NCI-H69 (cell line): ENCODE measurements around the gene ZNRD2.
"Not testable (repeated sequence)": the region's sequence is repeated elsewhere in the genome, so short reads cannot be mapped to it uniquely, and the experiment has no call there.

Source experiments
- DNase-seq: peaks from one replicate; lab custom pipeline; 2025; lab: John Stamatoyannopoulos, UW

The ZNRD2 gene, protein sequence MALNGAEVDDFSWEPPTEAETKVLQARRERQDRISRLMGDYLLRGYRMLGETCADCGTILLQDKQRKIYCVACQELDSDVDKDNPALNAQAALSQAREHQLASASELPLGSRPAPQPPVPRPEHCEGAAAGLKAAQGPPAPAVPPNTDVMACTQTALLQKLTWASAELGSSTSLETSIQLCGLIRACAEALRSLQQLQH

DNA sequence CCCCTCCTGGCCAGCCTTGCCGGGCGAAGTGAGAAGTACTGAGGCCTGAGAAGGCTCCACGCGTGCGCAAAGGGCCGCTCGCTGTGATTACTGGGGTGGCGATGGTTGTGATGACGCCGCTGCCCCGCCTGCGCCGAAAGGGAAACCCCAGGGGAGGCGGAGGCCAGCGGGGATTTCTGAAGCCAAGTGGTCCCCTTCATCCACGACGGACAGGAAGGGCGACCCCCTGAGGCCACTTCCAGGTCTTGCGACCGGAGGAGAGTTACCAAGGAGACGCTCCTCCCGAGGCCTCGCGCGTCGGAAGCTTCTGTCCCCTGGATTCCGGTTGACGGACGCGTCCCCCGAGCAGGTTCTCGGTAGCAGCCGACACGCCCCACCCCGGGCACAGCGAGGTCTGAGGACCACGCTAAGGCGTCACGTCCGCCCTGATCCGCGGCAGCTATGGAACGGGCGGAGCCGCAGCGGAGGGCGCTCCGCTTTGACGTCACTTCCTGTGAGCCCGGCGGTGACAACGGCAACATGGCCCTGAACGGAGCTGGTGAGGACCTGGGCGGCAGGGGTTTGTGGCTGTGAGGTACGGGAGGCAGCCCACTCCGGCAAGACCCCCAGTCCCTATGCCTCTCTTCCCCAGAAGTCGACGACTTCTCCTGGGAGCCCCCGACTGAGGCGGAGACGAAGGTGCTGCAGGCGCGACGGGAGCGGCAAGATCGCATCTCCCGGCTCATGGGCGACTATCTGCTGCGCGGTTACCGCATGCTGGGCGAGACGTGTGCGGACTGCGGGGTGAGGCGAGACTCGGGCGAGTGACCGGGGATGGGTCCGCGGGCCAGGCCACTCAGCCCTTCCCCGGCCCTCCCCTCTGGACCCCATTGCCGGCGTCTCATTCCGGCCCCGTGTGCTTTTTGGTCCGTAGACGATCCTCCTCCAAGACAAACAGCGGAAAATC lies at the start of gene ZNRD2:
Gene ZNRD2, plus strand, starts transcription at position 505 of the 946 bp plus-strand sequence. Its CDS starts 15 bp downstream, at position 520.
- peak; percentile 99 for DNase-seq

DNA sequence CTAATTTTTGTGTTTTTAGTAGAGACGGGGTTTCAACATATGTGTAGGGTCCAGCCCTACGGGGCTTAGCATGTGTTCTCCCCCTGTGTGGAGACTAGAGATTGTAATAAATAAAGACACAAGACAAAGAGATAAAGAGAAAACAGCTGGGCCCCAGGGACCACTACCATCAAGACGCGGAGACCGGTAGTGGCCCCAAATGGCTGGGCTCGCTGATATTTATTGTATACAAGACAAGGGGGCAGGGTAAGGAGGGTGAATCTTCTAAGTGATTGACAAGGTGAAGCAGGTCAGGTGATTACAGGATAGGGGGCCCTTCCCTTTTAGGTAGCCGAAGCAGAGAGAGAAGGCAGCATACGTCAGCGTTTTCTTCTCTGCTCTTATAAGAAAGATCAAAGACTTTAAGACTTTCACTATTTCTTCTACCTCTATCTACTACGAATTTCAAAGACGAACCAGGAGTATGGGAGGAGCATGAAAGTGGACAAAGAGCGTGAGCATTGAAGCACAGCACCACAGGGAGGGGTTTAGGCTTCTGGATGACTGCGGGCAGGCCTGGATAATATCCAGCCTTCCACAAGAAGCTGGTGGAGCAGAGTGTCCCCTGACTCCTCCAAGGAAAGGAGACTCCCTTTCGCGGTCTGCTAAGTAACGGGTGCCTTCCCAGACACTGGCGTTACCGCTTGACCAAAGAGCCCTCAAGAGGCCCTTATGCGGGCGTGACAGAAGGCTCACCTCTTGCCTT lies 48.3 kb upstream of the ZNRD2 start:
- not testable (repeated sequence) for DNase-seq

DNA sequence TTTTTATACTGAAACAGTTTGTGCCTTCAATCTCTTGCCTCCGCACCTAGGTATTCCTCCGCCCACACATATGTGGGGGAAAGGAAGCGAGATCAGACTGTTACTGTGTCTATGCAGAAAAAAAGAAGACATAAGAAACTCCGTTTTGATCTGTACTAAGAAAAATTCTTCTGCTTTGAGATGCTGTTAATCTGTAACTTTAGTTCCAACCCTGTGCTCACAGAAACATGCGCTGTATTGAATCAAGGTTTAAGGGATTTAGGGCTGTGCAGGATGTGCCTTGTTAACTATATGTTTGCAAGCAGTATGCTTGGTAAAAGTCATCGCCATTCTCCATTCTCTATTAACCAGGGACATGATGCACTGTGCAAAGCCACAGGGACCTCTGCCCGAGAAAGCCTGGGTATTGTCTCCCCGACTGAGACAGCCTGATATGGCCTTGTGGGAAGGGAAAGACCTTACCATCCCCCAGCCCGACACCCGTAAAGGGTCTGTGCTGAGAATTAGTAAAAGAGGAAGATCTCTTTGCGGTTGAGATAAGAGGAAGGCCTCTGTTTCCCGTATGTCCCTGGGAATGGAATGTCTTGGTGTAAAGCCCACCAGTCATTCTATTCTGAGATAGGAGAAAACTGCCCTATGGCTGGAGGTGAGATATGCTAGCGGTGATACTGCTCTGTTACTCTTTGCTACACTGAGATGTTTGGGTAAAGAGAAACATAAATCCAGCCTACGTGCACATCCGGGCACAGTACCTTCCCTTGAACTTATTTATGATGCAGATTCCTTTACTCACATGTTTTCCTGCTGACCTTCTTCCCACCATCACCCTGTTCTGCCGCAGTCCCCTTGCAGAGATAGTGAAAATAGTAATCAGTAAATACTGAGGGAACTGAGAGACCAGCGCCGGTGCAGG lies 47.3 kb upstream of the ZNRD2 start:
- DNase-seq: not testable (repeated sequence)

DNA sequence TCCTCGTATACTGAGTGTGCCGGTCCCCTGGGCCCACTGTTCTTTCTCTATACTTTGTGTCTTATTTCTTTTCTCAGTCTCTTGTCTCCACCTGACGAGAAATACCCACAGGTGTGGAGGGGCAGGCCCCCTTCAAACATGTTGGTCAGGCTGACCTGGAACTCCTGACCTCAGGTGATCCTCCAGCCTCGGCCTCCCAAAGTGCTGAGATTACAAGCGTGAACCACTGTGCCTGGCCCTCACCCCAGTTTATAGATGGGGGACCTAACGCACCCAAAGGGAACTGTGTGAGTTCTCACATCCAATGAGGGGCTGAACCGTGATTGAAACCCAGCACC lies 46.7 kb upstream of the ZNRD2 start:
- not testable (repeated sequence) for DNase-seq

DNA sequence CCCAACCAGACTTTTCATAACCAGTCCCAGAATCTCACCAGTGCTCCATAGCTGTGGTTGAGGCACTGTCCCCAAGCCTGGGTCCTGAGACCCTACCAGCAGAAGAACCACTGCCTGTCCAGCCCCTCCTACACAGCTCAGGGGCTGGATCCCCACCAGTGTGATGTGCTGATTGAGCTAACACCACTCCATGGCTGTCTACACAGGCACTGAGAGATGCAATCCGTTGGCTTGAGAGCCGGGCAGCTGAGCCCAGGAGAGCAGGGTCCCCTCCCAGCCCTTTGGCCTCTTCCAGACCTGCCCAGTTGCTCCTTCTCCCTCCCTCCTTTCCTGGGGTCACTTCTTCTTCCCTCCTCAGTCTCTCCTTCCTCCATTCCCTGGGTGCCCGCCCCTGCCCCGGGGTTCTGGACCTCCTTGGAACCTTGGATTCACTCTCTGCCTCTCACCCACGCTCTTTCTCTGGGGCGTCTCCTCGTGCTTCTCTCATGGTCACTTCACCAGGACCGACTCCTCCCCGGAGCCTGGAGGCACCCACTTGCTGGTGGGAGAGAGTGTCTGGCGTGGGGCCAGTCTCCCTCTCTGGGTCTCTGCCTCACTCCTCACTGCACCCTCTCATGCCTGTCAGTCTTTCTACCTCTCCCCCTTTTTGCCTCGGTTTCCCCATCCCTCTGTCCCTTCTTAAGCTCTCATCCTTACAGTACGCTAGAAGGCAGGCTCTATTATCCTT lies 46.1 kb upstream of the ZNRD2 start:
- no peak for DNase-seq

DNA sequence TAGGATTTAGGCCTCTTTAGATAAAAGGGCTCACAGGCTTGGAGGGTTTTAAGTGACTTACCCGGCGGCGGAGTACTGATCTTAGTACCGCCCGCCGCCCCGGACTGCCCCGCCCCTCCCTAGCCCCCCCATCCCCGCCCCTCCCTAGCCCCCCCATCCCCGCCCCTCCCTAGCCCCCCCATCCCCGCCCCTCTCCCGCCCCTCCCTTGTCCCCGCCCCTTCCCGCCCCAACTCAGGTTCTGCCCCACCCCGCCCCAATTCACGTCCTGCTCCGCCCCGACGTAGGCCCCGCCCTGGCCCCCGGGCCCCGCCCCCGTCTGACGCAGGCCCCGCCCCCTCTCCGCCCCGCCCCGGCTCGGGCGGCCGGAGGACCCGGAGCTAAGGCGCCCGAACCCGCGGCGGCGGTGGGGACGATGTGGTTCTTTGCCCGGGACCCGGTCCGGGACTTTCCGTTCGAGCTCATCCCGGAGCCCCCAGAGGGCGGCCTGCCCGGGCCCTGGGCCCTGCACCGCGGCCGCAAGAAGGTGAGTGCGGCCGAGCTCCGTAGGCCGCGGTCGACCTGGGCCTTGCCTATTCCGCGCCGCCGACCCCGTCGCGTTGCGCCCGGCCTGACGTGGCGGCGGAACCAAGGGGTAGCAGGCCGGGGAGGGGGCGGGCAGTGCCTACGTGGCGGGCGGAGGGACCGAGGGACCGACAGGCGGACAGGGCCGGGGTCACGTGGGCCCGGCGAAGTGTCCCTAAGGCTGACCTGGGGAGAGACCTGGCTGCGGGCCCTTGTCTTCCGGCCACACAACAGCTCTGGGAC lies 45.3 kb upstream of the ZNRD2 start, which contains the start of gene SCYL1:
Gene SCYL1, plus strand, starts transcription at position 343 of the 805 bp plus-strand sequence. Its CDS starts 71 bp downstream, at position 414.
- DNase-seq: peak; percentile 90

DNA sequence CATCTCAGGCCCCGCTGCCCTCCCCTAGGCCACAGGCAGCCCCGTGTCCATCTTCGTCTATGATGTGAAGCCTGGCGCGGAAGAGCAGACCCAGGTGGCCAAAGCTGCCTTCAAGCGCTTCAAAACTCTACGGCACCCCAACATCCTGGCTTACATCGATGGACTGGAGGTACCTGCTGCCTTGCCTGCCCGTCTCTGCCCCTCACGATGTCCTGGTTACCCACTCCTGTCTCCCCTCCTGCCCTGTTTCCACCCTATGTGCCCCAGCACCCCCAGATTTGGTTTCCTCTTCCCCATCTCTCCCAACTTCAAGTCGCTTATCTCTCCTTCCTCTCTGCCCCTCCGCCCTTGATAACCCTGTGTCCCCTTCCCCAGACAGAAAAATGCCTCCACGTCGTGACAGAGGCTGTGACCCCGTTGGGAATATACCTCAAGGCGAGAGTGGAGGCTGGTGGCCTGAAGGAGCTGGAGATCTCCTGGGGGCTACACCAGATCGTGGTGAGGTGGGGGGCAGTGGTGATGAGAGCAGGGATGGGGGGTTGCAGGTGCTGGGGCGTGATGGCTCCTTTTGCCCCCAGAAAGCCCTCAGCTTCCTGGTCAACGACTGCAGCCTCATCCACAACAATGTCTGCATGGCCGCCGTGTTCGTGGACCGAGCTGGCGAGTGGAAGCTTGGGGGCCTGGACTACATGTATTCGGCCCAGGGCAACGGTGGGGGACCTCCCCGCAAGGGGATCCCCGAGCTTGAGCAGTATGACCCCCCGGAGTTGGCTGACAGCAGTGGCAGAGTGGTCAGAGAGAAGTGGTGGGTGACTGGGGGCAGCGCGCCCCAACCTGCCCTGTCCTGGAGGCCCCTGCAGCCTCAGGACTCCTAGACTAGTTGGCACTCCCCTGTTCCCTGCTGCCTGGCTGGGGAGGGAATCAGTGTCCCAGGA lies 44.5 kb upstream of the ZNRD2 start:
- no peak for DNase-seq

DNA sequence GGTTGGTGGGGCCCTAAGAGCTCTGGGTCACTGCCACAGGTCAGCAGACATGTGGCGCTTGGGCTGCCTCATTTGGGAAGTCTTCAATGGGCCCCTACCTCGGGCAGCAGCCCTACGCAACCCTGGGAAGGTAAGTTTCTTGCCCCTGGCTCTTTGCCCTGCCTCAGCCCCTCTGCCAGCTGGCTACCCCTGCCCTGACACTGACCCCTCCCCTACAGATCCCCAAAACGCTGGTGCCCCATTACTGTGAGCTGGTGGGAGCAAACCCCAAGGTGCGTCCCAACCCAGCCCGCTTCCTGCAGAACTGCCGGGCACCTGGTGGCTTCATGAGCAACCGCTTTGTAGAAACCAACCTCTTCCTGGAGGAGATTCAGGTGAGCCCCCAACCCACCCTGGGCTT lies 43.5 kb upstream of the ZNRD2 start:
- no peak for DNase-seq

DNA sequence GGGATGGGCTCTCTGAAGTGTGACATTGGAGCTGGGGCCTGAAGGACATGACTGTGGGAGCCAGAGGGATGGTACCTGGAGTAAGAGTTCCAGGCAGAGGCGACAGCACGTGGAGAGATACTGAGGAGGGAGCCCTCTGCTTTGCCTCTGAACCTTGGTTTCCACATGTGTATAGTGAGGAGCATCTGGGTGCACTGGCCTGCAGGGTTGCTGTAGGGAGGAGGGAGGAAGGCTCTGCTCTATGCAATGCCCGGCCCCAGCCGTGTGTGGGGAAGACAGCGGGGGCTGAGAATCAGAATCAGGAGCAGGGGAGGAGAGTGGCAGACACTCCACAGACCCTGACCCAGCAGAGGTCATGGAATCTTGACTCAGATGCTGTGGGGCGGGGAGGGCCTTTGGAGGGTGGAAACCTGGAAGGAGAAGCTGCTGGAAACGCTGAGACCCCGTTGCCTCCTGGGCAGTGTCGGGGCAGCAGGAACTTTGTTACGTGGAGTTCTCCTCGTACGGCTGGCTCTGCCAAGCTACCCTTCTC lies 41.4 kb upstream of the ZNRD2 start:
- DNase-seq: no peak

DNA sequence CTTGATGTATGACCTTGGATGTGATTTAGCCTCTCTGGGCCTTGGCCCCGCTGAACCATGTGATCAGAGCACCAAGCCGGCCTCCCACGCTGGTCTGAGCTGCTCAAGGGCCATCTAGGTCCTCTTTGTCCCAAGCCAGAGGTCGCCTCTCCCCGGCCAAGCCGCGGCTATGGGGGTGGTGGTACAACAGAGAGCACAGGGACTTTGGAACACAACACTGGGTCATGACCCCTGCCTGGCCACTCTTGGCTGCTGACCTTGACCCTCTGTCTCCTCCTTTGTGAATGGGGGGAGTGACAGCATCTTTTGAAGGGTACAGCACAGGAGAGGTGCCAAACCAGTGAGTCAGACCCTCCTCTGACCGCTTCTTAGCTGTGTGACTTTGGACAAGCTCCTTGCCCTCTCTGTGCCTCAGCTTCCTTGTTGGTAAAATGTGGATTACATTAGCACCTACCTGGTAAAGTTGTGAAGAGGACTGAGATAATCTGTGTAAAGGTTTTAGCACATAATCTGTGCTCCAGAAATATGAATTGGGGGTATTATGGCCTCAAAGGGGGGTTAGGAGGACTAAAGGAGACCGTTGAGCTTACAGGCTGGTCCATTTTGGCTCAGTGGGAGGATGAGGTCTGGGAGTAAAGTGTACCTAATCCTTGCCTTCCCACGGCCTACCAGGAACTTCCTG lies 40.7 kb upstream of the ZNRD2 start:
- no peak for DNase-seq

DNA sequence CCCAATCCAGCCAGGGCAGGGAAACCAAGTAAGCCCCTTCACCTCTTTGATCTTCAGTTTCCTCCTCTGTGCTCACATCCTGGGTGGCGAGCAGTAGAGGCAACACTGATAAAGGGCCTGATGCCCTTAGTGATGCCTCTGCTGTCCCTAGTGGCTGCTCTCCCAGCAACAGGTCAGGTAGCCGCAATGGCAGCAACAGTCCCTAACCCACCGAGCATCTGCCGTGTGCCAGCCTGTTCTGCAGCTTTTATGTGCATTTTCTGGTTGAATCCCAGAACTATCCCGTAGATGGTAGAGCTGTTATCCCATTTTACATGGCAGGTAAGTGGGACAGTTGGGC lies 40.1 kb upstream of the ZNRD2 start:
- DNase-seq: no peak

DNA sequence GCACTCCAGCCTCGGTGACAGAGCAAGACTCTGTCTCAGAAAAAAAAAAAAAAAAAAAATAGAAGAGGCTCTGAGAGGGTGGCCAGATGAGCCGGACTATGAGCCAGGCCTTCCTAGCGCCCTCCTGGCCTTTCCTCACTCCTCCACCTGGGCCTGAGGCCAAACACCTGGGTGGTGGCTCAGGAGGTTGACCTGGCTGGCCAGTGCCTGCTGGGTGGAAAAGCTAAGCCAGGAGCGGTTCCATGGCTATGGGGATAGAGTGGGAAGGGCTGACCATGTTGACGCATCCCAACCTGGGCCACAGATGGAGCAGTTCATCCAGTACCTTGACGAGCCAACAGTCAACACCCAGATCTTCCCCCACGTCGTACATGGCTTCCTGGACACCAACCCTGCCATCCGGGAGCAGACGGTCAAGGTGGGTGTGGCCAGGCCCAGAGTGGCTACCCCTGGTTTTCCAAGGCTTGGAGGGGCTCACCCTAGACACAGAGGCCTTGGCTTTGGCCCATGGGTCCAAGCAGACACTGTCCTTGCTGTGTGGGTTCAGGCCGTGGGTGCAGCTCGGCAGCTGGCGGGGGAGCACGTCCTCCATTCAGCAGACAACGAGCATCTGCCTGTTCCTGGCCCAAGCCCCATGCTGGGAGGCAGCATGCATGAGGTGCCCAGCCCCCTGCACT lies 37.8 kb upstream of the ZNRD2 start:
- no peak for DNase-seq

DNA sequence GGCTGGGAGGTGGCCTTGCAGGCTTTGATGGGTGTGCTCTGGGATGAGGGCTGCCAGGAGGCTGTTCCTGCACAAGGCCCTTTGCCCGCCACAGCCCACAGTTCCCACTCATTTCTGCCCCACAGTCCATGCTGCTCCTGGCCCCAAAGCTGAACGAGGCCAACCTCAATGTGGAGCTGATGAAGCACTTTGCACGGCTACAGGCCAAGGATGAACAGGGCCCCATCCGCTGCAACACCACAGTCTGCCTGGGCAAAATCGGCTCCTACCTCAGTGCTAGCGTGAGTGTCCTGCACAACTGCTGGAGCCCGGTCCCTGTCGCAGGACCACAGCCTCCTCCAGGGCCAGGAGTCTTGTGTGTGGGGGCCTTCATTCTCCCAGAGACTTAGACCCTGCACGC lies 35.2 kb upstream of the ZNRD2 start:
- DNase-seq: no peak

DNA sequence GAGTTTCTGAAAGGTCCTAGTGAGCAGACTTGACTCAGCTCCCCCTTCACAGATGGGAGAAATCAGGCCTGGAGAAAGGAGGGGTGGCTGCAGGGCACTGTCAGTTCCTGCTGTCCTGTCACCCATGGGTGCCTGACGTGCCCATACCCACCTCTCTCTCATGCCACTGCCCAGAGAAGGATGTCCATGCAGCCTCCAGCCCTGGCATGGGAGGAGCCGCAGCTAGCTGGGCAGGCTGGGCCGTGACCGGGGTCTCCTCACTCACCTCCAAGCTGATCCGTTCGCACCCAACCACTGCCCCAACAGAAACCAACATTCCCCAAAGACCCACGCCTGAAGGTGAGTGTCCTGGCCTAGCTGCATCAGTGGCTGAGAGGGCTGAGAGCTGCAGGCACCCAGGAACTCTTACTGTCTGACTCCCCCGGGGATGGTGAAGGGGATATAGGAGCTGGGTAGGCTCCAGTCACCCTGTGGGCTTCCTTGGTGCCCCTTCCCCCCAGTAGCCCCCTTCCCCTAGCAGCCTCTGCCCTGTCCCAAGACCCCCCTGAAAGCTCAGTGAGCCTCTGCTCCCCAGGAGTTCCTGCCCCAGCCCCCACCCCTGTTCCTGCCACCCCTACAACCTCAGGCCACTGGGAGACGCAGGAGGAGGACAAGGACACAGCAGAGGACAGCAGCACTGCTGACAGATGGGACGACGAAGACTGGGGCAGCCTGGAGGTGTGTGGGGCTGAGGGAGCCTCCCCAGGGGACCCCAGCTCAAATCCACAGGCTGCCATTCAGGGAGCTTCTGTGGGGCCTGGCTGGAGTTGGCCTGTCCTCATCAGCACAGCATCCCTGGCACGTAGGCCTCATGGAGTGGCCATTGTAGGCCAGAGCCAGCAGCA lies 33.6 kb upstream of the ZNRD2 start:
- DNase-seq: no peak

DNA sequence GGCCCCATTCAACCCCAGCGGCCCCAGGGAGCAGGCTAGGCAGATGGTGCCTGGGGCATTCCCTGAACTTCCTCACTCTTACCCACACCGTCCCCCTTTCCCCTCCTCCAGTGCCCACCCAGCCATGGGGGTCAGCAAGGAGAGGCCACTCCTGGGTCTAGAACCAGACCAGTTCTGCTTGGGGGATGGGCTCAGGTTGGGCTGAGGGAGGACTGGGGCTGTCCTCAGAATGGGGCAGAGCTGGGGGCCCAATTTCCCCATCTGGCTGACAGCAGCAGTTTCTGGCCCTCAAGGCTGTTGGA lies 33.0 kb upstream of the ZNRD2 start:
- no peak for DNase-seq

DNA sequence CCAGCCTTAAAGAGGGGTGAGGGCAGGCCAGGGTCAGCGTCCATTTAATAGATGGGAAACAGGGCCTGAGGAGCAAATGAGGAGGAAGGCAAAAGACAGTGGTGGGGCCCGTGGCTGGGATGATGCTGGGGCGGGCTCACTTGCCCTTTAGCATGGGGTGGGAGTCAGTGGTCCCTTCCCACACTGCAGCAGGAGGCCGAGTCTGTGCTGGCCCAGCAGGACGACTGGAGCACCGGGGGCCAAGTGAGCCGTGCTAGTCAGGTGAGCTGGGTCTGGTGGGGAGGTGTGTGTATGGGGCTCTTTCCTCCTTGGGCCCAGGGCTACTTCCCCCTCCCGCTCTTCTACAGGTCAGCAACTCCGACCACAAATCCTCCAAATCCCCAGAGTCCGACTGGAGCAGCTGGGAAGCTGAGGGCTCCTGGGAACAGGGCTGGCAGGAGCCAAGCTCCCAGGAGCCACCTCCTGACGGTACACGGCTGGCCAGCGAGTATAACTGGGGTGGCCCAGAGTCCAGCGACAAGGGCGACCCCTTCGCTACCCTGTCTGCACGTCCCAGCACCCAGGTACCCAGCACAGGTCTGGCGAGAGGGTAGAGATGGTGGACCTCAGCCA lies 32.6 kb upstream of the ZNRD2 start:
- DNase-seq: no peak
